NB4 (cell line): ENCODE measurements around the gene DAAM1.

ENCODE experiments used
- CTCF ChIP-seq: IDR thresholded peaks from one replicate; pipeline ENCODE4 v1.5.1; 2012; ENCODE audit warnings: low read depth, low read length
- MAX ChIP-seq: IDR thresholded peaks from 2 replicates; pipeline ENCODE4 v1.6.1; 2011; ENCODE audit warnings: low read depth, low read length
- POLR2A ChIP-seq: IDR thresholded peaks from 2 replicates; pipeline ENCODE4 v1.6.1; 2011; ENCODE audit warnings: mild to moderate bottlenecking; ENCODE audit not compliant: insufficient read length; ENCODE audit errors: extremely low read depth

GRCh38 chr14:59336706-59337105, 148.2 kb downstream of the DAAM1 start:
- TF ChIP-seq POLR2A (no peak), CTCF (no peak), MAX (no peak)
